Progenitor cell of endocrine pancreas (in vitro differentiated cells): Measurements from ENCODE around the gene DDX4. TPM values are rescaled to one million over a fixed set of nuclear protein-coding genes. Genes with fewer than 3 reads are reported as not detected.

Source experiments
- DNase-seq: peaks from one replicate; pipeline ENCODE4 v3.0.0; 2021; ENCODE audit warnings: low spot score; ENCODE audit not compliant: unreplicated experiment
- H3K27ac Mint-ChIP-seq: 2 replicates; pipeline ENCODE4 v1.8.0; 2021; ENCODE audit warnings: mild to moderate bottlenecking, moderate library complexity, mixed read lengths
- H3K27me3 Mint-ChIP-seq: 2 replicates; pipeline ENCODE4 v1.8.0; 2021; ENCODE audit warnings: mixed read lengths
- H3K36me3 Mint-ChIP-seq: 2 replicates; pipeline ENCODE4 v1.8.0; 2022; ENCODE audit warnings: mixed read lengths; ENCODE audit not compliant: insufficient read depth
- H3K4me1 Mint-ChIP-seq: 2 replicates; pipeline ENCODE4 v1.8.0; 2021; ENCODE audit warnings: low read depth, mixed read lengths
- H3K4me3 Mint-ChIP-seq: 2 replicates; pipeline ENCODE4 v1.8.0; 2021; ENCODE audit warnings: low read depth, mild to moderate bottlenecking, moderate library complexity, mixed read lengths
- H3K9me3 Mint-ChIP-seq: 2 replicates; pipeline ENCODE4 v1.8.0; 2021; ENCODE audit warnings: low read depth, mixed read lengths
- total RNA-seq: library from RNA; stranded (reverse); gene quantifications from 2 replicates; pipeline ENCODE4 v1.2.1, GENCODE V29; 2021
- TF ChIP-seq, protein P1 (sequence below): fragments of 200-600 bp; sonication (generic); IDR thresholded peaks from one replicate; pipeline ENCODE4 v1.5.0; 2021; ENCODE audit warnings: antibody characterized with exemption, mild to moderate bottlenecking; ENCODE audit not compliant: unreplicated experiment

DDX4 gene
- total RNA-seq, 1 donor from 2014 or later: not detected

- no peak overlapping the region for H3K4me3 Mint-ChIP-seq
- no peaks in the 10 kb centered on the region for H3K36me3 Mint-ChIP-seq
- H3K27me3 Mint-ChIP-seq: no peaks in the 10 kb centered on the region
- no peak for DNase-seq
- H3K27ac Mint-ChIP-seq: no peak overlapping the region
- H3K9me3 Mint-ChIP-seq: peaks cover 5% of the 10 kb centered on the region
- peaks cover 5% of the 10 kb centered on the region for H3K4me1 Mint-ChIP-seq
- TF ChIP-seq, protein P1, sequence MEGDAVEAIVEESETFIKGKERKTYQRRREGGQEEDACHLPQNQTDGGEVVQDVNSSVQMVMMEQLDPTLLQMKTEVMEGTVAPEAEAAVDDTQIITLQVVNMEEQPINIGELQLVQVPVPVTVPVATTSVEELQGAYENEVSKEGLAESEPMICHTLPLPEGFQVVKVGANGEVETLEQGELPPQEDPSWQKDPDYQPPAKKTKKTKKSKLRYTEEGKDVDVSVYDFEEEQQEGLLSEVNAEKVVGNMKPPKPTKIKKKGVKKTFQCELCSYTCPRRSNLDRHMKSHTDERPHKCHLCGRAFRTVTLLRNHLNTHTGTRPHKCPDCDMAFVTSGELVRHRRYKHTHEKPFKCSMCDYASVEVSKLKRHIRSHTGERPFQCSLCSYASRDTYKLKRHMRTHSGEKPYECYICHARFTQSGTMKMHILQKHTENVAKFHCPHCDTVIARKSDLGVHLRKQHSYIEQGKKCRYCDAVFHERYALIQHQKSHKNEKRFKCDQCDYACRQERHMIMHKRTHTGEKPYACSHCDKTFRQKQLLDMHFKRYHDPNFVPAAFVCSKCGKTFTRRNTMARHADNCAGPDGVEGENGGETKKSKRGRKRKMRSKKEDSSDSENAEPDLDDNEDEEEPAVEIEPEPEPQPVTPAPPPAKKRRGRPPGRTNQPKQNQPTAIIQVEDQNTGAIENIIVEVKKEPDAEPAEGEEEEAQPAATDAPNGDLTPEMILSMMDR: no peak
Measured at GRCh38 chr5:55848783-55849182, 110.9 kb downstream of the DDX4 start.

DNA sequence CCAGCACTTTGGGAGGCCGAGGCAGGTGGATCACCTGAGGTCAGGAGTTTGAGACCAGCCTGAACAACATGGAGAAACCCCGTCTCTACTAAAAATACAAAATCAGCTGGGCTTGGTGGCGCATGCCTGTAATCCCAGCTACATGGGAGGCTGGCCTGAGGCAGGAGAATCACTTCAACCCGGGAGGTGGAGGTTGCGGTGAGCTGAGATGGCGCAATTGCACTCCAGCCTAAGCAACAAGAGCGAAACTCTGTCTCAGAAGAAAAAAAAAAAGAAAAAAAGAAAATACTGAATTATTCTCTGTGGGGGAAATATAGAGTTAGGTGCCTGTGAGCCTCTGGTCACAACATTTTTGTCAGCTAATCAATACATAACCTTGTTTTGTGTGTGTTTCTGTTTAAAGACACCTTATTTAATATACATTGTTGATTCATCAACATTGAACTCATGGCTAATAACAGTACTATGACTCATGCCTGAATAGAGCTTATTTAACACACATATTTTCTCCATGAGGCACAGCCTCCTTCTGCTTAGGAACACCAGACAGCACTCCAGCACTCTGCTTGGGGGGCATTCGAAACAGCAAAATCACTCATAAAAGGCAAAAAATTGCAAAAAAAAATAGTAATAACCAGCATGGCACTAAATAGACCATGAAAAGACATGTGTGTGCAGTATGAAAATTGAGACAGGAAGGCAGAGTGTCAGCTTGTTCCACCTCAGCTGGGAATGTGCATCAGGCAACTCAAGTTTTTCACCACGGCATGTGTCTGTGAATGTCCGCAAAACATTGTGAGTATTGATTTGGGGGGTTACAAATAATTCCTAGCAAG, 113.2 kb downstream of the DDX4 start, which contains the start of gene IL31RA:
Gene IL31RA, plus strand, starts transcription at position 519 of the 836 bp plus-strand sequence. Its CDS starts 214 bp downstream, at position 733.
- TF ChIP-seq, protein P1: no peak
- H3K9me3 Mint-ChIP-seq: no peaks in the 10 kb centered on the region
- no peak for DNase-seq
- H3K27ac Mint-ChIP-seq: peak within 1 kb of the TSS; percentile 82
- peaks cover 5% of the 10 kb centered on the region for H3K4me1 Mint-ChIP-seq
- H3K27me3 Mint-ChIP-seq: no peaks in the 10 kb centered on the region
- no peak within 1 kb of the TSS for H3K4me3 Mint-ChIP-seq
- H3K36me3 Mint-ChIP-seq: no peaks in the 10 kb centered on the region

GRCh38 chr5:55851675-55851979, 113.8 kb downstream of the DDX4 start:
- TF ChIP-seq, protein P1: no peak
- Mint-ChIP-seq H3K4me1 (peaks cover 5% of the 10 kb centered on the region), H3K4me3 (no peak overlapping the region), H3K9me3 (no peaks in the 10 kb centered on the region), H3K36me3 (no peaks in the 10 kb centered on the region), H3K27me3 (no peaks in the 10 kb centered on the region), H3K27ac (no peak overlapping the region)
- no peak for DNase-seq

DNA sequence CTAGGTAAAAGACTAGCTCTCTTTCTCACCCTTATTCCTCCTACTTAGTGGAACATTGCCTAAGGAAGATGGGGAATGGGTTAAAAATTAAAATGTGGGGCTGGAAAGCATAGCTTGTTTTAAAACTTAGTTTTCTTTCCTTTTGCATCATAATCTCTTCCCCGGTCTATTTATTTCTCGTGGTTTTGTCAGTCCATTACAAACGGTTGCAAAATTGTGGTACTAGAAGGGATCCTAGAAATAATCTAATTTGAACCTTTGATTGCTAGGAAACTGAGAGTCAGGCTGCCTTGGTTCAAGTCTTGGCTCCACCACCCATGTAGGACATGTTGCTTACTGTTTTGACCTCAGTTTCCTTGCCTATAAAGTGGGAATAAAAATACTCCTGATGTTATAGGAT, 114.6 kb downstream of the DDX4 start:
- Mint-ChIP-seq H3K27me3 (no peaks in the 10 kb centered on the region), H3K36me3 (no peaks in the 10 kb centered on the region), H3K27ac (no peak overlapping the region), H3K4me1 (peaks cover 5% of the 10 kb centered on the region), H3K4me3 (no peak overlapping the region), H3K9me3 (no peaks in the 10 kb centered on the region)
- DNase-seq: no peak
- TF ChIP-seq, protein P1: no peak

GRCh38 chr5:55853041-55853670, 115.3 kb downstream of the DDX4 start:
- Mint-ChIP-seq H3K9me3 (no peaks in the 10 kb centered on the region), H3K27ac (no peak overlapping the region), H3K4me3 (no peak overlapping the region), H3K4me1 (peaks cover 5% of the 10 kb centered on the region), H3K36me3 (no peaks in the 10 kb centered on the region), H3K27me3 (no peaks in the 10 kb centered on the region)
- no peak for DNase-seq
- TF ChIP-seq, protein P1: no peak
